Kidney epithelial cell (primary cell): ENCODE data around the gene LPIN3. TPM values are rescaled to one million over a fixed set of nuclear protein-coding genes. Genes with fewer than 3 reads are reported as not detected.
"Not testable (repeated sequence)": the region's sequence is repeated elsewhere in the genome, so short reads cannot be mapped to it uniquely, and the experiment has no call there.

Experiments used
- DNase-seq: peaks from one replicate; pipeline ENCODE4 v3.0.0-alpha.2; 2010; ENCODE audit warnings: low read depth
- H3K27me3 ChIP-seq: 2 replicates; pipeline ENCODE4 v1.6.0; 2011; ENCODE audit warnings: low read length; ENCODE audit not compliant: control insufficient read depth, insufficient read depth
- H3K36me3 ChIP-seq: 2 replicates; pipeline ENCODE4 v1.5.1; 2011; ENCODE audit warnings: low read length; ENCODE audit not compliant: control insufficient read depth, insufficient read depth
- H3K4me3 ChIP-seq: 2 replicates; pipeline ENCODE4 v1.5.1; 2011; ENCODE audit warnings: low read depth, mild to moderate bottlenecking, control low read depth, low read length
- CTCF ChIP-seq: IDR thresholded peaks from 2 replicates; pipeline ENCODE4 v1.5.1; 2011; ENCODE audit warnings: mild to moderate bottlenecking, moderate library complexity, low read length, control low read depth, inconsistent platforms; ENCODE audit not compliant: insufficient read depth, poor library complexity, severe bottlenecking
- total RNA-seq: library from RNA; depleted of rRNA; stranded (reverse); fragments of >200 nt; gene quantifications from 2 replicates; pipeline ENCODE4 v1.2.3, GENCODE V29; 2015

LPIN3 gene
- total RNA-seq, 1 donor from 2014 or later = 14.7 TPM

DNA sequence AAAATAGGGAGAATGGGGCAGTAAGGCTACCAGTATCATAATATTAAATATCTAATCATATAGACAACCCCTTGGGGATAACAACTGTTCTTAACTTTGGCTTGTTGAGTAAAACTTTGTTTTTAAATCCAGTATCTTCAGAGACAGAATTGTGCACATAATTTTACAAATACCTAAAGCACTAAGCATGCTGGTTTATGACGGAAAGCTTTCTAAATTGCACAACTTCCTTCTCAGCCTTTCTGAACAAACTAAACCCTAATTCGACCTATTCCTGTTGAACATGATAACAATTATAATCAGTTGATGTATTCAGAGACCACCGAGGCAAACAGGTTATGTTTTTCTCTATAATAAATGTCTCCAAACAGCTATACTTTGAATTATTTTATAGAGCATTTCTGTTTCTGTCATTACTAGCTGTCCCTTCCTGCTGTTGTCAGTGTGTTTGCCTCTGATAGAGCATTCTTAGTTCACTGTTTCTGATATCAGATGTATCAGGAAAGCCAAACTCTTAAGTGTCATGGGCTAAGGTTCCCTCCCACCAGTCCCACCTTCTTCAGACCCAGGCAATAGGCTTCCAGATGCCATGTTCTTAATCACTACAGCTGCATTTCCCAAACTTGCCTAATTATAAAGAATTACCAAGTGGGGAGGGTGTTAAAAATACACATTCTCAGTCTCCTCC, 31.8 kb upstream of the LPIN3 start:
- DNase-seq = no peak
- Histone ChIP-seq H3K27me3 (no peaks in the 10 kb centered on the region), H3K36me3 (no peaks in the 10 kb centered on the region), H3K4me3 (no peak overlapping the region)
- no peak for TF ChIP-seq CTCF

DNA sequence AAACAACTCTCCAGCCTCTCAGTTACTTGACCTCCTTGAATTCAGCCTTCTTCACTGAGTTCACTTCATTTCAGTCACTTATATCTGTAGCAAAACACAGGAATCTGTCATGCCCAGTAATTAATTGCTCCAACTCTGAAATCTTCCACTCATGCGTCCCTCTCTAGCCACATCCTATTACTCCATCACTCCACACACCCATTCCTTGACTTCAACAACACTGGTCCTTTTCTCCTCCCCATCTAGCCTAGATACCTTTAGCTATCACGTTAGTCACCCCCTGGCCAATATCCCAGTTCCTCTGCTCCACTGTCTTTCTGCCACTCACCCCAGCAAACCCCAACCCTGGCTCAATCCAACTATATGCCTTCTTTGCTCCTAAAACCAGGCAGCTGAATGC, 30.8 kb upstream of the LPIN3 start:
- no peak for TF ChIP-seq CTCF
- DNase-seq = no peak
- no peaks in the 10 kb centered on the region for H3K27me3 ChIP-seq
- H3K4me3 ChIP-seq = no peak overlapping the region
- no peaks in the 10 kb centered on the region for H3K36me3 ChIP-seq

- DNase-seq, H3K27me3 ChIP-seq, H3K36me3 ChIP-seq, H3K4me3 ChIP-seq: not testable (repeated sequence)
Observed at GRCh38 chr20:41312009-41312408, 28.6 kb upstream of the LPIN3 start.

- no peaks in the 10 kb centered on the region for H3K27me3 ChIP-seq
- H3K4me3 ChIP-seq = no peak overlapping the region
- no peak for TF ChIP-seq CTCF
- no peak for DNase-seq
- H3K36me3 ChIP-seq = no peaks in the 10 kb centered on the region
Observed at GRCh38 chr20:41314386-41314785, 26.2 kb upstream of the LPIN3 start.

DNA sequence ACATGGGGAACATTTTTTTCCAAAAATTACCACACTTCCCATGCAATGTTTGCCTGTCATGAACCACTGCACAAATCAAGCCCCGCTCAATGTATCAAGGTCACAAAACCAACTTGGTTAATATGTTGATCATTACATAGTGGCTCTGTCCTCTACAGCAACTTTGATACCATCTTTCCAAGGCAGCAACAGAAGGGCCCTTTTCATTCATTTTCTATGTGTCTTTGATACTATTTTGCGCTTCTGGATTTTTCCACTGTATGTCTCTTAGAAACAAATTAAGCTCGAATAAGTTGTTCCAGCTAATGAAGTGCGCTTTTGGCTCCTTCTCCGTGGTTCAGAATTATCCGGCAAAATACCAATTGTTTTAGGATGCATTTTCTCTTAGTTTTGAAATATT, 24.6 kb upstream of the LPIN3 start:
- Histone ChIP-seq H3K36me3 (no peaks in the 10 kb centered on the region), H3K4me3 (peak overlapping the region; percentile 87), H3K27me3 (no peaks in the 10 kb centered on the region)
- no peak for DNase-seq
- no peak for TF ChIP-seq CTCF

DNA sequence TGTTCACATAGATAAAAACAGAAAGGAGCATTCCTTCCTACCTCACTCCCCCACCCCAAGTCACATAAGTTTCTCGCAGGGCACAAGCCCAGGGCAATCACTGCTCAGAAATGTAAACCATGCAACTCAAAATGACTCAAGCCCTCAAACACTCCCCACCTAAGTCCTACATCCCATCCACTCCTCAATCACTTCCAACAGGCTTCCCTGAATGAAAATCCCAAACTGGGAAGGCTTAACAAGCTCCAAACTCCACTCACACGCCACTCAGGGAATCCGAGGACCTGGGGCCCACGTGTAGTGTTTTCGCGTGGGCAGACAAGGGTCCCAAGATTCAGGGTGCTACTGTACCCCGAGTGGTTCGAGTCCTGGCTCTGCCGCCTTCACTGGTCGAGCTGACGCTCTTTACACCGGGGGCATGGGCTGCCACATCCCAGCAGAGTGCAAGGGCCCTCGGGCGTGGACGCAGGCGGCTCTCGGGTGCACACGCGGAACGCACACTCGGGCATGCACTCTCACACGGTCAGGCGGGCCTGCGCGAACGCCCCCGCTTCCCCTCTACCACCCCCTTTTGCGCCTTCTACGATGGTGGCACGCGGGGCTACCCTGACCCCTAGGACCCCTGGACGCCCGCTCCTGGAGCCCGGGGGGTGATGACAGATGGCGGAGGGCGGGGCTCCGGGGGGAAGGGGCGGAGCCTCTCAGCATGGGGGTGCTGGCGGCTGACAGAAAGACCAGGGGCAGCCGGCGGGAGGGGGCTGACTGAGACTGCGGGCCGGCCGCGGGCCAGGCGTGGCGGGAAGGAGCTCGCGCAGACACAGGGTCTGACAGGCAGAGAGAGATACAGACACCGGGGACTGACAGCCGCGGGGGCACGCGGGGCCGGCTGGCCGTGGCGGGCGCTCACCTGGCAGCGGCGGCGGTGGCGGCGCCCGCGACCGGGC, 23.7 kb upstream of the LPIN3 start:
- H3K4me3 ChIP-seq = peak overlapping the region; percentile 87
- no peaks in the 10 kb centered on the region for H3K36me3 ChIP-seq
- peak; percentile 67 for DNase-seq
- H3K27me3 ChIP-seq = no peaks in the 10 kb centered on the region
- TF ChIP-seq CTCF = no peak
